Measurements from ENCODE around the gene CARD9. TPM values are rescaled to one million over a fixed set of nuclear protein-coding genes. Genes with fewer than 3 reads are reported as not detected.

The CARD9 gene
- total RNA-seq, 3 donors from 2014 or later (not counting 1 experiment from before 2014, with no cell fraction given) = 1.6 to 4.2 (median 4.0) TPM

DNA sequence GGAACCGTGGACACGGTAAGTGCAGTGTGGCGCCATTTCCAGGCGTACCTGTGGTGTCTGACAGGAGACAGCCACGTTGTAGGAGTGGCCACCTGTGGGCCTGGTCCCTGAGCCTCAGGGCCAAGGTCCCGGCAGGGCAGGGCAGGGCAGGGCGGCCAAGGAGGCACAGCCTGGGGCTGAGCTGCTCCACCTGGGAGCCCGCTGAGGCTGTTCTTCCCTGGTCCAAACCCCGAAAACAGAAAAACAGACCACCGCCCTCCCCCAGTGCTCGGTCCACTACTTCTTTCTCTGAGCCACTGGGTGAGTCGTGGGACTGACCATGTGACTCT, 45.6 kb upstream of the CARD9 start:
- WGBS (ENCODE audit: insufficient coverage) = 97% methylated on average over 12 of the region's 12 CpGs
- H3K9me3 Mint-ChIP-seq = no peaks in the 10 kb centered on the region
- H3K36me3 ChIP-seq (ENCODE audit: control insufficient read depth, insufficient read depth, low read length) = peaks cover 76% of the 10 kb centered on the region
- no peaks in the 10 kb centered on the region for H3K27me3 Mint-ChIP-seq (ENCODE audit: low read depth in 2 of 2)
- ATAC-seq (no peak), DNase-seq (no peak)
- no peaks in the 10 kb centered on the region for H3K9me3 ChIP-seq (ENCODE audit: control insufficient read depth, insufficient read depth, low read length)
- H3K4me3 ChIP-seq (ENCODE audit: low read length) = no peak overlapping the region
- no peak overlapping the region for H3K4me3 Mint-ChIP-seq
- H3K36me3 Mint-ChIP-seq = no peaks in the 10 kb centered on the region
- no peaks in the 10 kb centered on the region for H3K27me3 ChIP-seq (ENCODE audit: control insufficient read depth, insufficient read depth, low read length)
- no peak overlapping the region for H3K27ac Mint-ChIP-seq
- intact Hi-C loops (cut with micrococcal nuclease) = no loop called here
- no peaks in the 10 kb centered on the region for H3K4me1 Mint-ChIP-seq
- TF ChIP-seq, protein P1, sequence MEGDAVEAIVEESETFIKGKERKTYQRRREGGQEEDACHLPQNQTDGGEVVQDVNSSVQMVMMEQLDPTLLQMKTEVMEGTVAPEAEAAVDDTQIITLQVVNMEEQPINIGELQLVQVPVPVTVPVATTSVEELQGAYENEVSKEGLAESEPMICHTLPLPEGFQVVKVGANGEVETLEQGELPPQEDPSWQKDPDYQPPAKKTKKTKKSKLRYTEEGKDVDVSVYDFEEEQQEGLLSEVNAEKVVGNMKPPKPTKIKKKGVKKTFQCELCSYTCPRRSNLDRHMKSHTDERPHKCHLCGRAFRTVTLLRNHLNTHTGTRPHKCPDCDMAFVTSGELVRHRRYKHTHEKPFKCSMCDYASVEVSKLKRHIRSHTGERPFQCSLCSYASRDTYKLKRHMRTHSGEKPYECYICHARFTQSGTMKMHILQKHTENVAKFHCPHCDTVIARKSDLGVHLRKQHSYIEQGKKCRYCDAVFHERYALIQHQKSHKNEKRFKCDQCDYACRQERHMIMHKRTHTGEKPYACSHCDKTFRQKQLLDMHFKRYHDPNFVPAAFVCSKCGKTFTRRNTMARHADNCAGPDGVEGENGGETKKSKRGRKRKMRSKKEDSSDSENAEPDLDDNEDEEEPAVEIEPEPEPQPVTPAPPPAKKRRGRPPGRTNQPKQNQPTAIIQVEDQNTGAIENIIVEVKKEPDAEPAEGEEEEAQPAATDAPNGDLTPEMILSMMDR (IDR thresholded peaks at IDR 0.05) = no peak
- no peak overlapping the region for H3K27ac ChIP-seq (ENCODE audit: low read length)
- H3K4me1 ChIP-seq (ENCODE audit: control insufficient read depth, insufficient read depth, low read length) = no peaks in the 10 kb centered on the region

DNA sequence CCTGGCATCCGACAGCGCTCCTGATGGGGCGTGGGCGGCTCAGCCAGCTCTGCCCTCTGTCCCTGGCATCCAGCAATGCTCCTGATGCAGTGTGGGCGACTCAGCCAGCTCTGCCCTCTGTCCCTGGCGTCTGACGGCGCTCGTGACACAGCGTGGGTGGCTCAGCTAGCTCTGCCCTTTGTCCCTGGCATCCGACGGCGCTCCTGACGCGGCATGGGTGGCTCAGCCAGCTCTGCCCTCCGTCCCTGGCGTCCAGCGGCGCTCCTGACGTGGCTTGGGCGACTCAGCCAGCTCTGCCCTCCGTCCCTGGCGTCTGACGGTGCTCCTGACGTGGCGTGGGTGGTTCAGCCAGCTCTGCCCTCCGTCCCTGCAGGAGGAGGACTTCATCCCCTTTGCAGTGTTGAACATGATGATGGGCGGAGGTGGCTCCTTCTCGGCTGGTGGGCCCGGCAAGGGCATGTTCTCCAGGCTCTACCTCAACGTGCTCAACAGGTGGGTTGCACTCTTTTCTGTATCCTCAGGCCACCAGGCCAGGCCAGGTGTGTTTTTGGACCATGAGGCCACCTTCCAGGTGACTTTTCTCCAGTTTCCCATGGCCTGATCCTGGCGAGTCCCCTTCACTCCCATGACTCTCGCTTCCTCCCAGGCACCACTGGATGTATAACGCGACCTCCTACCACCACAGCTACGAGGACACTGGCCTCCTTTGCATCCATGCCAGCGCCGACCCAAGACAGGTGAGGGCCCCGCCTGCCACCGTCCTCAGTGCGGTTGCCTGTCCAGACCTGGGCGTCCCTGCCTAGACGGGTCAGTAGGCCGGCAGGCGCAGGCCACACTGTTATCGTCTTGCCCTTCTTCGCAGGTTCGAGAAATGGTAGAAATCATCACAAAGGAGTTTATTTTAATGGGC, 45.0 kb upstream of the CARD9 start:
- intact Hi-C loops (cut with micrococcal nuclease) = no loop called here
- no peaks in the 10 kb centered on the region for H3K27me3 Mint-ChIP-seq (ENCODE audit: low read depth in 2 of 2)
- no peak overlapping the region for H3K4me3 Mint-ChIP-seq
- 96% methylated on average over 48 of the region's 48 CpGs for WGBS (ENCODE audit: insufficient coverage)
- Histone ChIP-seq H3K4me1 (ENCODE audit: control insufficient read depth, insufficient read depth, low read length) (no peaks in the 10 kb centered on the region), H3K27ac (ENCODE audit: low read length) (no peak overlapping the region), H3K9me3 (ENCODE audit: control insufficient read depth, insufficient read depth, low read length) (no peaks in the 10 kb centered on the region), H3K36me3 (ENCODE audit: control insufficient read depth, insufficient read depth, low read length) (peaks cover 80% of the 10 kb centered on the region), H3K27me3 (ENCODE audit: control insufficient read depth, insufficient read depth, low read length) (no peaks in the 10 kb centered on the region), H3K4me3 (ENCODE audit: low read length) (no peak overlapping the region)
- H3K36me3 Mint-ChIP-seq = no peaks in the 10 kb centered on the region
- DNase-seq (no peak), ATAC-seq (no peak)
- peaks cover 0 to 5% of the 10 kb centered on the region in 2 donors for H3K4me1 Mint-ChIP-seq
- no peak overlapping the region for H3K27ac Mint-ChIP-seq
- no peaks in the 10 kb centered on the region for H3K9me3 Mint-ChIP-seq
- TF ChIP-seq, protein P1 (IDR thresholded peaks at IDR 0.05) = no peak

DNA sequence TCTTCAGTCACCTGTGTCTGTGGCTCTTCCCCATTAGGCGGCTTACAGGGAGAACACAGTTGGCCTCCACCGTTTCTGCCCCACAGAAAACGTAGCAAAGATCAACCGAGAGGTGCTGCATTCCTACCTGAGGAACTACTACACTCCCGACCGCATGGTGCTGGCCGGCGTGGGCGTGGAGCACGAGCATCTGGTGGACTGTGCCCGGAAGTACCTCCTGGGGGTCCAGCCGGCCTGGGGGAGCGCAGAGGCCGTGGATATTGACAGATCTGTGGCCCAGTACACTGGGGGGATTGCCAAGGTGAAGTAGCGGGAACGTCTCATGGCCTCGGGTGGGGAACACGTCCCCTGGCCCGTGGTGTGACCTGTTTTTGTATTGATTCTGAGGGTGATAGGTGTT, 43.4 kb upstream of the CARD9 start:
- ATAC-seq = no peak
- Histone ChIP-seq H3K9me3 (ENCODE audit: control insufficient read depth, insufficient read depth, low read length) (no peaks in the 10 kb centered on the region), H3K27me3 (ENCODE audit: control insufficient read depth, insufficient read depth, low read length) (no peaks in the 10 kb centered on the region), H3K4me1 (ENCODE audit: control insufficient read depth, insufficient read depth, low read length) (no peaks in the 10 kb centered on the region), H3K27ac (ENCODE audit: low read length) (no peak overlapping the region), H3K36me3 (ENCODE audit: control insufficient read depth, insufficient read depth, low read length) (peaks cover 72% of the 10 kb centered on the region), H3K4me3 (ENCODE audit: low read length) (no peak overlapping the region)
- Mint-ChIP-seq H3K4me1 (peaks cover 0 to 5% of the 10 kb centered on the region in 2 donors), H3K27me3 (ENCODE audit: low read depth in 2 of 2) (no peaks in the 10 kb centered on the region), H3K36me3 (no peaks in the 10 kb centered on the region), H3K27ac (no peak overlapping the region), H3K9me3 (no peaks in the 10 kb centered on the region), H3K4me3 (no peak overlapping the region)
- 95% methylated on average over 19 of the region's 19 CpGs for WGBS (ENCODE audit: insufficient coverage)
- intact Hi-C loops (cut with micrococcal nuclease) = no loop called here
- DNase-seq = no peak
- TF ChIP-seq, protein P1 (IDR thresholded peaks at IDR 0.05) = no peak
